Liver (tissue), 3 donors: ENCODE measurements around the gene RAB31.

ENCODE experiments used
- CTCF ChIP-seq: fragments of 150-350 bp; IDR thresholded peaks from 2 replicates; pipeline ENCODE4 v1.5.1; 2017; ENCODE audit warnings: improper control_type of control experiment, low read depth, low read length; ENCODE audit not compliant: missing input control
- GABPA ChIP-seq, 2 donors: IDR thresholded peaks in 1 of 2; conservative IDR thresholded peaks in 1 of 2; 2 replicates each; pipeline ENCODE4 v1.6.1; 2016; ENCODE audit warnings: antibody characterized with exemption in 2 of 2, mild to moderate bottlenecking in 1 of 2, moderate library complexity in 1 of 2
- MAX ChIP-seq: IDR thresholded peaks from 2 replicates; pipeline ENCODE4 v1.6.1; 2016; ENCODE audit warnings: antibody characterized with exemption
- RAD21 ChIP-seq, 2 donors: IDR thresholded peaks; 2 replicates each; pipeline ENCODE4 v1.6.1; 2016; ENCODE audit warnings: antibody characterized with exemption in 2 of 2, mild to moderate bottlenecking in 2 of 2
- TAF1 ChIP-seq: conservative IDR thresholded peaks from 2 replicates; pipeline ENCODE4 v1.6.1; 2016; ENCODE audit warnings: antibody characterized with exemption, mild to moderate bottlenecking
- YY1 ChIP-seq: IDR thresholded peaks from 2 replicates; pipeline ENCODE4 v1.6.1; 2016; ENCODE audit warnings: antibody characterized with exemption, mild to moderate bottlenecking
- donor health status: healthy.
- donor health status: healthy.

GRCh38 chr18:9691235-9691634 lies 16.9 kb upstream of the RAB31 start:
- TF ChIP-seq GABPA (IDR thresholded peaks at IDR 0.05 in 1 of 2, conservative IDR thresholded peaks at IDR 0.05 in 1 of 2) (no peak), CTCF (no peak), RAD21 (IDR thresholded peaks at IDR 0.05) (no peak), YY1 (no peak), MAX (no peak), TAF1 (no peak)
